Mucosa of descending colon (tissue), 3 donors: ENCODE measurements around the gene NCAPD2. TPM values are rescaled to one million over a fixed set of nuclear protein-coding genes. Genes with fewer than 3 reads are reported as not detected.
"Not testable (repeated sequence)": the region's sequence is repeated elsewhere in the genome, so short reads cannot be mapped to it uniquely, and the experiment has no call there.

ENCODE experiments used
- ATAC-seq: fragments of 200-7000 bp; cut with Tn5 transposase; one replicate; pipeline ENCODE4 v1.9.1; 2020; ENCODE audit warnings: mild to moderate bottlenecking, moderate library complexity
- DNase-seq, 3 donors: peaks; one replicate each; pipeline ENCODE4 v3.0.0-alpha.2; 2020
- H3K36me3 ChIP-seq: fragments of 200-600 bp; one replicate; pipeline ENCODE4 v1.8.0; 2021; ENCODE audit warnings: low read depth, mild to moderate bottlenecking
- H3K4me1 ChIP-seq: fragments of 200-600 bp; one replicate; pipeline ENCODE4 v1.8.0; 2021; ENCODE audit warnings: low read depth, mild to moderate bottlenecking
- H3K4me3 ChIP-seq: fragments of 200-600 bp; one replicate; pipeline ENCODE4 v1.8.0; 2021; ENCODE audit warnings: mild to moderate bottlenecking
- H3K9me3 ChIP-seq: fragments of 200-600 bp; one replicate; pipeline ENCODE4 v1.8.0; 2021; ENCODE audit warnings: mild to moderate bottlenecking
- intact Hi-C, 2 donors: fragments of 100-400 bp; cut with DNase I in 1 of 2; cut with micrococcal nuclease in 1 of 2; formaldehyde crosslinking; loops; one replicate each; pipeline versions ENCODE4 v1.11.0 to v1.11.1; 2022; cut with DNase I, micrococcal nuclease
- total RNA-seq, 3 donors: library from RNA; stranded (reverse); fragmentation: NEBNext Ultra II Directional in 2 of 3; extraction: Animal tissue kit (Norgen Biotek cat#: 25700) in 2 of 3; gene quantifications; one replicate each; pipeline versions ENCODE4 v1.2.1 to v1.2.4, GENCODE V29; 2021 to 2023
- TF ChIP-seq, protein P1 (sequence below): fragments of 200-600 bp; IDR thresholded peaks from one replicate; pipeline ENCODE4 v1.8.0; 2022; ENCODE audit warnings: antibody characterized with exemption, mild to moderate bottlenecking
- donor health status: DM: no; HTN: no; CAD: no; lungs with moderate emphysema.
- donor health status: DM: no; HTN: no; CAD: no.
- donor health status: DM: no; HTN: yes; CAD: no.

The NCAPD2 gene
- total RNA-seq, 3 donors from 2014 or later: 25.5 to 47.0 (median 26.0) TPM

DNA sequence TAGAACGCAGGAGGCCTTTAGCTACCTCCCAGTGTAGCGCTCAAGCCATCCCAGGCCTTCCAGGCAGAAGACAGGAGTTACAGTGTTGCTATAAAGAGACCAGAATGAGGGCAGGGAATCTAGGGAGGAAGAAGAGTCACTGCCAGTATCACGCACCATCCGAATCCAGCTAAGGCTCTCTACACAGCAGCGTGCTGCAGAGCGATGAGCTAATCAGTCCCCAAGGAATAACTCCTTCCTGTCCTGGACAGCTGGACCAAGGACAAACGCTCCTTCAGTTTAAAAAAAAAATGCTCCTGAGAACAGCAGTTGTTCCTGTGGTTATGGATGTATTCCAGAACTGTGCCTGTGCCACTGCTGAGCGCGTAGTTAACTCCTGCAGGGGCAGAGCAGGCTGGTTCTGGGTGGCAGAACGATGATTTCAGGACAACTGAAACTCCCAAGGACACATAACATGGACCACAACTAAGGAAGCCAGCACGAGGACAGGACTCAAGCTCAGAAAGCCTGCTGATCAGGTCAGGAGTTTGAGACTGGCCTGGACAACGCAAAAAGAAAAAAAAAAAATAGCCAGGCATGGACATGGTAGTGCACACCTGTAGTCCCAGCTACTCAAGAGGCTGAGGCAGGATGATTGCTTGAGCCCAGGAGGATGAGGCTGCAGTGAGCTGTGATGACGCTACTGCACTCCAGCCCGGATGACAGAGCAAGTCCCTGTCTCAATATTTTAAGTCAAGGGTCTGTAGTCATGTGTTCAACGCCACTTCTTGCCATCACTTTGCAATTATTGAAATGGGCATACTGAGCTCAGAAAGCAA is 59.4 kb downstream of the NCAPD2 start:
- H3K4me1 ChIP-seq: peaks cover 11% of the 10 kb centered on the region
- TF ChIP-seq, protein P1, sequence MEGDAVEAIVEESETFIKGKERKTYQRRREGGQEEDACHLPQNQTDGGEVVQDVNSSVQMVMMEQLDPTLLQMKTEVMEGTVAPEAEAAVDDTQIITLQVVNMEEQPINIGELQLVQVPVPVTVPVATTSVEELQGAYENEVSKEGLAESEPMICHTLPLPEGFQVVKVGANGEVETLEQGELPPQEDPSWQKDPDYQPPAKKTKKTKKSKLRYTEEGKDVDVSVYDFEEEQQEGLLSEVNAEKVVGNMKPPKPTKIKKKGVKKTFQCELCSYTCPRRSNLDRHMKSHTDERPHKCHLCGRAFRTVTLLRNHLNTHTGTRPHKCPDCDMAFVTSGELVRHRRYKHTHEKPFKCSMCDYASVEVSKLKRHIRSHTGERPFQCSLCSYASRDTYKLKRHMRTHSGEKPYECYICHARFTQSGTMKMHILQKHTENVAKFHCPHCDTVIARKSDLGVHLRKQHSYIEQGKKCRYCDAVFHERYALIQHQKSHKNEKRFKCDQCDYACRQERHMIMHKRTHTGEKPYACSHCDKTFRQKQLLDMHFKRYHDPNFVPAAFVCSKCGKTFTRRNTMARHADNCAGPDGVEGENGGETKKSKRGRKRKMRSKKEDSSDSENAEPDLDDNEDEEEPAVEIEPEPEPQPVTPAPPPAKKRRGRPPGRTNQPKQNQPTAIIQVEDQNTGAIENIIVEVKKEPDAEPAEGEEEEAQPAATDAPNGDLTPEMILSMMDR: no peak
- ATAC-seq (no peak), DNase-seq (no peak)
- H3K36me3 ChIP-seq: no peaks in the 10 kb centered on the region
- H3K4me3 ChIP-seq: no peak overlapping the region
- H3K9me3 ChIP-seq: no peaks in the 10 kb centered on the region
- intact Hi-C loops: no loop called here

DNA sequence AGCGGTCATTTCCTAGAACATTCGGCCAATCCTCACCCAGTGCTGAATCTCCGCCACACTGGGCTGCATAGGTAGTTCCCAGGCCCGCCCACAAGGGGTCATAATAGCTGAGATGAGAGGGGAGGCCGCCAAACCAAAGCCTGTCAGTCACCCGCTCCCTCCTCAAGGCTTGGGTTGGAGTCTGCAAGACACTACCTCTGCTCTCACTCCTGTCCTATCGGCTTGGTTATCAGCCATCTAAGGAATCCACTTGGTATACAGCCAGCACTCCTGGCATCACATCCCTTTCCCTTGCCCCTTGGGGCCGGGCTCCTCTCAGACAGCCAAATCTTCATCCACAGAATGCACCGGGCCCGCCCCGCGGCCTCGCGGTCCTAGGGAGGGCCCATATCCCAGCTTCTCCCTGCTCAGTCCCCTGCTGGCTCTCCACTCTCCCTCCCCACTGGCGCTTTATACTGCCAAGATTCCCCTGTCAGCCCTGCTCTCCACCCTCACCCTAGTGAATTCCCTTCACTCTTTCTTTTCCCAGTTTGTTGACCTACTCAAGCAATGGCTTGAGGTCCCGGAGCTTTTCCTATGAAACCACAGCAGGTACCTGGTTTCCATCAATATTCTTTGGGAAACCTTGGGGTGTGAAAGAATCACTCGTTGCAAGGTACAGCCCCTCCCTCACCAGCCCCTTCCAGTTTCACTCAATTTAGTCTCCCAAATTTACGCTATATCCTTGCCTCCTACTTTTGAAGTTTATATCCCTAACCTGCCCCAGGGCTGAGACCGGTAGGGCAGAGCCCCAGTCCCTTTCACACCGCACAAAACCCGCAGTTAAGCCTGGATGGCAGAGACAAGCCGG is 60.5 kb downstream of the NCAPD2 start:
- no peak overlapping the region for H3K4me3 ChIP-seq
- TF ChIP-seq, protein P1: peak; percentile 58
- DNase-seq: peak; percentile 72 to 83 (median 80)
- ATAC-seq: peak; percentile 72
- H3K4me1 ChIP-seq: peaks cover 11% of the 10 kb centered on the region
- no peaks in the 10 kb centered on the region for H3K9me3 ChIP-seq
- H3K36me3 ChIP-seq: no peaks in the 10 kb centered on the region
- intact Hi-C loops: no loop called here

DNA sequence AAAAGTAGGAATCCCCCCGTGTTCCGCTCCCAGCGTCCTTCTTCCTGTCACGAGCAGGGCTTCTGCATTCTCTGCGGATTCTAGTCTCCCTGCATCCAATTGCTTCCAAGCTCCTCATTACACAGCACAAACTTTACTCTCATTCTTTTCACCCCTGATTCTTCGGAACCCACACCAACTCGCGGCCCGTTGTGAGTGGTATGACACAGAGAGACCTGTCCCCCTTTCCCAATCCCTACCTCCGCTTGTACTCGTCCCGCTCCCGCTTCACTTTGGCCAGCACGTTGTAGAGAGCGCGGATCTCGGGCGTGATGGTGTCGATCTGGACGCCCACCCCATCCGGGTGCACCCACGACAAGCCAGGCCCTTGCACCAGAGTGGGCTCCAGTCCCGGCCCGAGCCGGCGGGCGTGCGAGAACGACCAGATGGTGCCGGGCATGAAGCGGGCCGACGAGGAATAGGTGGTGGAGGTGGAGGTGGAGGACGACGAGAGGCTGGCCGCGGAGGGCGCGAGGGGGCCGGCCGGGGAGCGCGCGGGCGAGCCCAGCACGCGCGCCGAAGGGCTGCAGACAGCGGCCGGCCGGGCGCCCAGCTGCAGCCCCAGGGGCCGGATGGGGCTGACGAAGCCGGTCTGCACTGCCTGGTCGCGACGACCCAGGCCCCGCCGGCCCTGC is 61.3 kb downstream of the NCAPD2 start:
- Histone ChIP-seq H3K4me1 (peaks cover 11% of the 10 kb centered on the region), H3K36me3 (peaks cover 2% of the 10 kb centered on the region), H3K9me3 (no peaks in the 10 kb centered on the region), H3K4me3 (peak overlapping the region; percentile 32)
- TF ChIP-seq, protein P1: no peak
- ATAC-seq (no peak), DNase-seq (peak in 1 of 3 donors; percentile 63)
- intact Hi-C loops: no loop called here

DNA sequence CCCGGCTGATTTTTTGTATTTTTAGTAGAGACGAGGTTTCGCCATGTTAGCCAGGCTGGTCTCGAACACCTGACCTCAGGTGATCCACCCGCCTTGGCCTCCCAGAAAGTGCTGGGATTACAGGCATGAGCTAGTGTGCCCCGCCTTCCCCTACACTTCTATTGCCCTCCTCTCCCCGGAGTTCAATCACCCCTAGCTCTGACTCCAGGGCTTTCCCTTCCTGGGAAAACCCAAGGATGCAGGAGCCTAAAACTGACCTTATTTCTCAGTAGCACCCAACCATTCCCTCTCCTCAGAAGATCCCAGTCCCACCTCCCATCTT is 62.6 kb downstream of the NCAPD2 start:
- H3K36me3 ChIP-seq: peaks cover 12% of the 10 kb centered on the region
- DNase-seq, H3K4me3 ChIP-seq, ATAC-seq, intact Hi-C loops, H3K9me3 ChIP-seq: not testable (repeated sequence)
- peaks cover 11% of the 10 kb centered on the region for H3K4me1 ChIP-seq

DNA sequence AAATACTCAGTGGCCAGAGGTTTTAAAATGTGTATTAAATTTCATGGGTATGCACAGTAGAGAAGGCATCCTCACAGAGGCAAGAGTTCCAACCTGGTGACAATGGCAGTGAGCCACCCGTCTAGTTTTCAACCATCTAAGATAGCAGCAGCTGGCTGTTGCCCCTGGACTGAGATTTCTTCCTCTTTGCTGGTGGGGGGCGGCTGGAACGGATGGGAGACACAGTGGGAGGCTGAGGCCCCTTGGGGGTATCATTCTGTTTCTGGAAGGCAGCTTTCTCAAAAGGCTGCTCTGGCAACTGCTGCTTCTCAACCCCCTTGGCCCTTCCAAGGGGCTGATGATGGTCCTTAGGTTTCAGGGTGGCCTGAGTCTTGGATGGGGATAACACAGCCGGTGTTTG is 63.0 kb downstream of the NCAPD2 start:
- TF ChIP-seq, protein P1: no peak
- intact Hi-C loops: no loop called here
- no peak overlapping the region for H3K4me3 ChIP-seq
- no peak for ATAC-seq
- no peaks in the 10 kb centered on the region for H3K9me3 ChIP-seq
- H3K36me3 ChIP-seq: peaks cover 12% of the 10 kb centered on the region
- H3K4me1 ChIP-seq: peaks cover 11% of the 10 kb centered on the region
- no peak for DNase-seq

DNA sequence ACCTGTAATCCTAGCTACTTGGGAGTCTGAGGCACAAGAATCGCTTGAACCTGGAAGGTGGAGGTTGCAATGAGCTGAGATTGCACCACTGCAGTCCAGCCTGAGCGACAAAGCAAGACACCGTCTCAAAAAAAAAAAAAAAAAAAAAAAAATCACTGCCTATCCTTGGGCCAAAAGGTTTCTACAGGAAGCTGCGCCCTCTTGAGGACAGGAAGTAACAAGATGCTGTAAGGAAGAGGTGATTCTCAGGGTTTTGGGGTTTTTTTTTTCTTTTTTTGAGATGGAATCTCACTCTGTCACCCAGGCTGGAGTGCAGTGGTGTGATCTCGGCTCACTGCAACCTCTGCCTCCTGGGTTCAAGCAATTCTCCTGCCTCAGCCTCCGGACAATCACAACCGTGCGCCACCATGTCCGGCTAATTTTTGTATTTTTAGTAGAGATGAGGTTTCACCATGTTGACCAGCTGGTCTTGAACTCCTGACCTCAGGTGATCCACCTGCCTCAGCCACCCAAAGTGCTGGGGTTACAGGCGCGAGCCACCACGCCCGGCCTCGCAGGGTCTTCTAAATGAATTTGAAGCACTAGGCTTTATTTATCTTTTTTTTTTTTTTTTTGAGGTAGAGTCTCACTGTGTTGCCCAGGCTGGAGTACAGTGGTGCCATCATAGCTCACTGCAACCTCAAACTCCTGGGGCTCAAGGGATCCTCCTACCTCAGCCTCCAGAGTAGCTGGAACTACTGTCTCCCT is 64.3 kb downstream of the NCAPD2 start:
- DNase-seq: peak in 1 of 3 donors; percentile 64
- peaks cover 12% of the 10 kb centered on the region for H3K36me3 ChIP-seq
- peak; percentile 28 for ATAC-seq
- intact Hi-C loops, H3K9me3 ChIP-seq, H3K4me3 ChIP-seq, H3K4me1 ChIP-seq: not testable (repeated sequence)
